Measurements from ENCODE around the gene LIPC. TPM values are rescaled to one million over a fixed set of nuclear protein-coding genes. Genes with fewer than 3 reads are reported as not detected.
A peak's percentile ranks its signal among the peaks of the same experiment; 100 is the strongest.

Gene LIPC
- total and polyA plus RNA-seq, 8 donors: 0.69 to 5.5 (median 1.5) TPM

GRCh38 chr15:58515807-58516206 is 84.0 kb downstream of the LIPC start:
- FAIRE-seq (no peak), DNase-seq (no peak), ATAC-seq (peak in 1 of 4 donors; percentile 30)
- intact Hi-C loops (cut with DNase I): no loop called here
- no peak overlapping the region for H3K4me3 ChIP-seq
- no peaks in the 10 kb centered on the region for H3K4me1 ChIP-seq
- 86 to 88% methylated on average over 8 of the region's 8 CpGs for WGBS, 2 donors
- TF ChIP-seq CTCF (IDR thresholded peaks at IDR 0.05): no peak
- H3K9me3 ChIP-seq: no peaks in the 10 kb centered on the region
- H3K36me3 ChIP-seq: no peaks in the 10 kb centered on the region
- H3K27me3 ChIP-seq: no peaks in the 10 kb centered on the region
- H3K27ac ChIP-seq: no peak overlapping the region

GRCh38 chr15:58517252-58517681 is 85.5 kb downstream of the LIPC start:
- WGBS, 2 donors: 77 to 80% methylated on average over 3 of the region's 3 CpGs
- no peaks in the 10 kb centered on the region for H3K27me3 ChIP-seq
- peak overlapping the region in 2 of 4 donors; percentile 0 to 16 for H3K27ac ChIP-seq
- no peaks in the 10 kb centered on the region for H3K9me3 ChIP-seq
- DNase-seq (no peak), ATAC-seq (no peak), FAIRE-seq (no peak)
- H3K4me1 ChIP-seq: no peaks in the 10 kb centered on the region
- no peak overlapping the region for H3K4me3 ChIP-seq
- intact Hi-C loops (cut with DNase I): no loop called here
- H3K36me3 ChIP-seq: no peaks in the 10 kb centered on the region
- no peak for TF ChIP-seq CTCF (IDR thresholded peaks at IDR 0.05)

- WGBS, 2 donors: 77 to 90% methylated on average over 9 of the region's 9 CpGs
- H3K27ac ChIP-seq: peak overlapping the region in 2 of 4 donors; percentile 0 to 16
- H3K4me3 ChIP-seq: no peak overlapping the region
- H3K9me3 ChIP-seq: no peaks in the 10 kb centered on the region
- H3K27me3 ChIP-seq: no peaks in the 10 kb centered on the region
- ATAC-seq: peak in 1 of 4 donors; percentile 40
- TF ChIP-seq CTCF (IDR thresholded peaks at IDR 0.05): no peak
- FAIRE-seq: no peak
- DNase-seq: no peak
- no peaks in the 10 kb centered on the region for H3K36me3 ChIP-seq
- H3K4me1 ChIP-seq: no peaks in the 10 kb centered on the region
- intact Hi-C loops (cut with DNase I): no loop called here
Observed at GRCh38 chr15:58517682-58518525, 86.1 kb downstream of the LIPC start.

GRCh38 chr15:58518626-58519025 is 86.8 kb downstream of the LIPC start:
- Histone ChIP-seq H3K4me1 (no peaks in the 10 kb centered on the region), H3K4me3 (no peak overlapping the region), H3K27me3 (no peaks in the 10 kb centered on the region), H3K36me3 (no peaks in the 10 kb centered on the region), H3K9me3 (no peaks in the 10 kb centered on the region), H3K27ac (no peak overlapping the region)
- FAIRE-seq (no peak), DNase-seq (no peak), ATAC-seq (no peak)
- 60 to 61% methylated on average over 8 of the region's 8 CpGs for WGBS, 2 donors
- no peak for TF ChIP-seq CTCF (IDR thresholded peaks at IDR 0.05)
- intact Hi-C loops (cut with DNase I): no loop called here

- Histone ChIP-seq H3K36me3 (no peaks in the 10 kb centered on the region), H3K4me3 (no peak overlapping the region), H3K4me1 (peaks cover 0 to 6% (median 5%) of the 10 kb centered on the region in 3 donors), H3K9me3 (no peaks in the 10 kb centered on the region), H3K27ac (no peak overlapping the region), H3K27me3 (no peaks in the 10 kb centered on the region)
- FAIRE-seq (no peak), ATAC-seq (no peak), DNase-seq (no peak)
- intact Hi-C loops (cut with DNase I): no loop called here
- WGBS, 2 donors: 54 to 55% methylated on average over 5 of the region's 5 CpGs
- TF ChIP-seq CTCF (IDR thresholded peaks at IDR 0.05): no peak
Observed at GRCh38 chr15:58519516-58519915, 87.7 kb downstream of the LIPC start.

All from pancreas (tissue), 10 donors.